Mononuclear cell (primary cell): ENCODE data around the gene KCNMB1. TPM values are rescaled to one million over a fixed set of nuclear protein-coding genes. Genes with fewer than 3 reads are reported as not detected.
"Not testable (repeated sequence)": the region's sequence is repeated elsewhere in the genome, so short reads cannot be mapped to it uniquely, and the experiment has no call there.

ENCODE experiments used
- H3K27me3 ChIP-seq: 2 replicates; pipeline ENCODE4 v1.6.0; 2011; ENCODE audit warnings: low read length, control low read depth; ENCODE audit not compliant: insufficient read depth
- H3K4me1 ChIP-seq: 2 replicates; pipeline ENCODE4 v1.5.1; 2011; ENCODE audit warnings: mild to moderate bottlenecking, low read length, control low read depth; ENCODE audit not compliant: insufficient read depth
- H3K4me3 ChIP-seq: 2 replicates; pipeline ENCODE4 v1.5.1; 2011; ENCODE audit warnings: mild to moderate bottlenecking, low read length, moderate library complexity
- H3K9me3 ChIP-seq: 2 replicates; pipeline ENCODE4 v1.5.1; 2011; ENCODE audit warnings: low read depth, mild to moderate bottlenecking, control low read depth, low read length
- total RNA-seq: library from RNA; depleted of rRNA; stranded (reverse); fragments of >200 nt; gene quantifications from one replicate; pipeline ENCODE4 v1.2.3, GENCODE V29; 2012

The KCNMB1 gene
- total RNA-seq, 1 donor = 1.8 TPM

GRCh38 chr5:170403675-170404074 is 14.5 kb upstream of the KCNMB1 start:
- Histone ChIP-seq H3K9me3 (no peaks in the 10 kb centered on the region), H3K27me3 (no peaks in the 10 kb centered on the region), H3K4me1 (peaks cover 20% of the 10 kb centered on the region), H3K4me3 (no peak overlapping the region)

DNA sequence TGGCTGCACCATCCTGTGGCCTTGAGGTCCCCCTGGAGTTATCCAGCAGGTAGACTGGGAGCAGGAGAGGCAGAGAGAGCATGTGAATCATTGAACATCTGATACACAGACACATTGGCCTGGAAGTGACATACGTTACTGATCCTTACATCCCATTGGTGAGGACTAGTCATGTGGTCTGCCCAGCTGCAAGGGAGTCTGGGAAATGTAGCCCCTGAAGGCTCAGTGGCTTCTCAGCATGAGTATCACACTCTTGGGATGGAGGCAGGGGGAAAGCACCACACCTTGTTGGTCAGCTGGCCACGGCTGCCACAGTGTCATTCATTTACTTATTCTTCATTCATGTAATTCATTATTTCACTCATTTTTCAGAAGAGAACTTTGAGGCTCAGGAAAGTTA is 13.3 kb upstream of the KCNMB1 start:
- Histone ChIP-seq H3K9me3 (no peaks in the 10 kb centered on the region), H3K4me1 (peaks cover 20% of the 10 kb centered on the region), H3K27me3 (no peaks in the 10 kb centered on the region), H3K4me3 (no peak overlapping the region)

DNA sequence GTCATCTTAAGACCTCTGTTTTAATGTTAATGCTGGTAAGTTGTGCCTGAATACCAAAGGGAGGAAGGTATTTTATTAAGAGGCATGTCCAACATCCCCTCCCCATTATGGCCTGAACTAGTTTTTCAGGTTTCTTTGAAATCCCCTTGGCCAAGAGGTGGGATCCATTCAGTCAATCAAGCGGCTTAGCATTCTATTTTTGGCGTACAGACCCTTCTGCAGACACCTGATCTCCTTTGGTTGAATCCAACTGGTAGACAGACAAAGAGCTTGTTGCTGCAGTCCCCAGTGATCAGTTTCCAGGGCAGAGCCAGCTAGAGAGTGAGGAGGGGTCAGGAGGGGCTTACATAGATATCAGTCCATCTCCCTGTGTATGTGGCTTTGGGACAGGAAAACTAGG is 7.9 kb upstream of the KCNMB1 start:
- H3K27me3 ChIP-seq = no peaks in the 10 kb centered on the region
- no peaks in the 10 kb centered on the region for H3K9me3 ChIP-seq
- peaks cover 15% of the 10 kb centered on the region for H3K4me1 ChIP-seq
- H3K4me3 ChIP-seq = no peak overlapping the region

GRCh38 chr5:170393958-170394357 is 4.8 kb upstream of the KCNMB1 start:
- no peaks in the 10 kb centered on the region for H3K27me3 ChIP-seq
- H3K9me3 ChIP-seq = no peaks in the 10 kb centered on the region
- H3K4me1 ChIP-seq = peaks cover 27% of the 10 kb centered on the region
- H3K4me3 ChIP-seq = no peak overlapping the region

- Histone ChIP-seq H3K9me3 (no peaks in the 10 kb centered on the region), H3K4me3 (no peak overlapping the region), H3K27me3 (no peaks in the 10 kb centered on the region)
Measured at GRCh38 chr5:170393235-170393634, 4.1 kb upstream of the KCNMB1 start.

GRCh38 chr5:170390472-170390871 is 1.3 kb upstream of the KCNMB1 start:
- Histone ChIP-seq H3K4me1 (peaks cover 43% of the 10 kb centered on the region), H3K27me3 (no peaks in the 10 kb centered on the region), H3K9me3 (no peaks in the 10 kb centered on the region), H3K4me3 (no peak overlapping the region)

More at GRCh38 chr5:170393235-170393634, 4.1 kb upstream of the KCNMB1 start:
- peaks cover 33% of the 10 kb centered on the region for H3K4me1 ChIP-seq

DNA sequence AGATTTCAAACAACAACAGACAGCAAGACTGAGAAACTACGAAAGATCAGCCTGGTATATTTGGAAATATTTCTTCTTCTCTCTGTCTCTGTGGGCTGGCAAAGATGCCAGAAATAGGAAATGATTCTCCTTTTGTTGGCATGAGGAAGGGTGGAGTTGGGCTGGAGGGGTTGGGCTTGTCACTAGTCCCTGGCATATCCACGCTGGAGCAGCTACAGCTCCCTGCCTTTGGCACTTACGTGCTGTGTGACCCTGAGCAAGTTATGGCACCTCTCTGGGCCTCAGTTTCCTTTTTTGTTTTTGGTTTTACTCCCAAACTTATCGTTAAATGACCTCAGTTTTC is 354 bp upstream of the KCNMB1 start:
- peak overlapping the region; percentile 40 for H3K4me3 ChIP-seq
- no peaks in the 10 kb centered on the region for H3K9me3 ChIP-seq
- H3K27me3 ChIP-seq = no peaks in the 10 kb centered on the region
- H3K4me1 ChIP-seq = peaks cover 43% of the 10 kb centered on the region

DNA sequence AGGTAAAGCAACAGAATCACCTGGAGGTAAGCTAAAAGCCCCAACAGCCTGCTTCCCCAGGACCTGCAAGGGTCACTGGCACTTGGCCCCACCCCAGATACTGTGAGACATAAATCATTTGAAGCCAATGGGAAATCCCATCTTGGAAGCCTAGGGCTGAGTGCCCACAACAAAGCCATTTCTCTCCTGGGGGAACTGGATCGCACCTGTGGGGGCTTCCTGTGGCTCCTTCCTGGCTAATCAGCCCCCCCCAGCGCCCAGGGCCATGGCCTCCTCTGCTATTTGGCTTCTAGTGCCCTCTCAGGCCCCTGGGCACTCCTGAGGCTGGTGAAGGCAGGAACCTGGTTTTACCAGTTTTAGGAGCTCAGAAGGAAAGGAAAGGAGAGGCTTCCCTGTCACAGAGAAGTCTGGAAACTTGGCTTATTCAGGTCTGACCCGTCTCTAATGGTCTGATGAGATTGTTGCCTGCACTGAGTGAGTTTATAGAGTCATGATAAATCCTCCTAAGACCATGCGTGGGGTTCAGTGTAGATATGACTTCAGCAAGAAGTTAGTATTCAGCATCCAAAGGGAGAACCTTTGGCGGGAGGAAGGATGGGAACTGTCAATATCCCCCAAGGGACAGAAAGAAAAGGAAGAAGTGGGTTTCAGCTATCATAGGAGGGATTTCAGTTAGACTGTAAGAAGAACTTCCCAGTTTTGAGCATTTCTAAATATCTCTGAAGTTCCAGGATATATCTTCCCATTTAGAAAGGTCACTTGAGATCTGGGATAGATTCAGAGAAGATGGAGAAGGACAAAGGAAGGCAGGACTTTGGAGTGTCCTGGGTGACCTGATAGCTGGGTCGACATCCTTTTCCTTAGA is 1.2 kb downstream of the KCNMB1 start:
- Histone ChIP-seq H3K4me1 (peaks cover 30% of the 10 kb centered on the region), H3K9me3 (no peaks in the 10 kb centered on the region), H3K4me3 (peak overlapping the region; percentile 40), H3K27me3 (no peaks in the 10 kb centered on the region)

DNA sequence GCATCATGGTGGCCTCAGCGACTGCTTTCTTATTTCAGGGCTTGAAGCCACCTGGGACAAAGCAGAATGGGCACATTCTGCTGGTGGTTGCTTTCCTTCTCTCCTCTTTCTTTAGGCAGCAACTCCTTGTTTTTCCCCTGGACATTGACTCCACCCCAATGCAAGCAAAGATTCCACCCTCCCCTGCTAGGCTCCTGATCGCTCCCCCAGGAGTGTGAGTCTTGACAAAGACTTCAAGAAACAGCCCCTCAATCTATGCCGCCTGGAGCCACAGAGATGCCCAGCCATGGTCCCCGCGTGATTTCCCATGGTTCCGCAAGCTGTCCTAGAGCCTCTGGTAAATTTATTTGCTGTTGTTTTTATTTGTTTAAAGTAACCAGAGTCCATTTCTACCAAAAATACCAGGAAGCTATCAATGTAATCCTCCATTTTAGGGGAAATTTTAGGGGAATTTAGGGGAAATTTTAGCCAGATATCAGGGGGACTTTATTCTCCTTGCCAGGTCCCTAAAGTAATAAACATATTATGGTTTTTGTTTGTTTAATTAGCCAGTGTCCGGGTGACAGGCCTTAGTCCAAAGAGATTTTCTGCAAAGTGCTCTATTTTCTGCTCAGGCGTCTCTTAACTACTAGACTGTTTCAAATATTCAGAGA is 2.3 kb downstream of the KCNMB1 start:
- Histone ChIP-seq H3K9me3 (no peaks in the 10 kb centered on the region), H3K4me3 (no peak overlapping the region), H3K4me1 (peaks cover 28% of the 10 kb centered on the region), H3K27me3 (no peaks in the 10 kb centered on the region)

GRCh38 chr5:170383227-170383626 is 5.9 kb downstream of the KCNMB1 start:
- Histone ChIP-seq H3K27me3 (no peaks in the 10 kb centered on the region), H3K4me3 (no peak overlapping the region), H3K4me1 (peaks cover 10% of the 10 kb centered on the region), H3K9me3 (no peaks in the 10 kb centered on the region)

DNA sequence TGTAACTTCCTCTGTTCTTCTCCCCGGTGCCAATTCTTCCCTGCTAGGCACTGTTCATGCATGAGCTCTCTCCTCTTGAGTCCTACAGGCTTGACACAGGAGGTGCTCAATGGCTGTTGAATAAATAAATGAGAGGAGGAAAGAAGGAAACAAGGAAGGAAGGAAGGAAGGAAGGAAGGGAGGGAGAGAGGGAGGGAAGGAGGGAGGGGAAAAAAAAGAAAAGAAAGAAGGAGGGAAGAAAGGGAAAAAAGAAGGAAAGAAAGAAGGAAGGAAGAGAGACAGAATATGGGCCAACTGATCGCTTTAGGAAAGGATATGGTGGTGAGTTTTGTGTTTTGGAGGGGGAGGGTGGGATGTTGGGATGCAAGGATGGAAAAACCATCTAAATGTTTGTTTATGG is 6.4 kb downstream of the KCNMB1 start:
- H3K4me1 ChIP-seq = peaks cover 6% of the 10 kb centered on the region
- no peak overlapping the region for H3K4me3 ChIP-seq
- H3K27me3 ChIP-seq = no peaks in the 10 kb centered on the region
- no peaks in the 10 kb centered on the region for H3K9me3 ChIP-seq

DNA sequence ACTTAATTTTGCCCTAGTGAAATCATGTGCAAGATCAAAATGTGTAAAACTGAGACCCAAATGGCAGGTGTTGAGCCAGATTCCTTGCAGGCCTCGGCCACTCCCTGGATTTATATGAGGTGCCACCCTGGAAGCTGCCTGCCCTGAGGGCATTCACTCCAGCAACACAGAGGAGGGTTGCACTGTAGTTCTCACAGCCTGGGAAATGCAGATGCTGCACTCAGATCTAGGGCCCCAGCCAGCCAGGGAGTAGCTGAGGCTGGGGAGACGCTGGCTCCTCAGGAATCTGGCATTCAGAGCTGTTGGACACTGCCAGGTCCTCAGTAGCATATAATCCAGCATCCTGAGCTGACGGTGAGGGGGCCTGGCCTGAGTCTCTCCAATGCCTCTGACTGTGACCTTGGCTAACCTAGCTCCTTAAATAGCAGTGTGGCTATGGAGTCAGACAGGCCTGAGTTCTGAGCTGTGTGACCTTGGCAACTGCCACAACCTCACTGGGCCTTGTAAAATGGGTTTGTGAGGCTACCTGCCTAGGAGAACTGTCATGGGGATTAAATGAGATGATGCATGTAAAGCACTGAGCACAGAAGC is 8.7 kb downstream of the KCNMB1 start:
- Histone ChIP-seq H3K4me1 (no peaks in the 10 kb centered on the region), H3K27me3 (no peaks in the 10 kb centered on the region), H3K9me3 (no peaks in the 10 kb centered on the region), H3K4me3 (no peak overlapping the region)

- no peak overlapping the region for H3K4me3 ChIP-seq
- no peaks in the 10 kb centered on the region for H3K27me3 ChIP-seq
- no peaks in the 10 kb centered on the region for H3K9me3 ChIP-seq
- H3K4me1 ChIP-seq = no peaks in the 10 kb centered on the region
Measured at GRCh38 chr5:170378740-170379139, 10.4 kb downstream of the KCNMB1 start.

GRCh38 chr5:170377027-170377426 is 12.1 kb downstream of the KCNMB1 start:
- Histone ChIP-seq H3K4me1 (no peaks in the 10 kb centered on the region), H3K4me3 (no peak overlapping the region), H3K9me3 (no peaks in the 10 kb centered on the region), H3K27me3 (no peaks in the 10 kb centered on the region)

DNA sequence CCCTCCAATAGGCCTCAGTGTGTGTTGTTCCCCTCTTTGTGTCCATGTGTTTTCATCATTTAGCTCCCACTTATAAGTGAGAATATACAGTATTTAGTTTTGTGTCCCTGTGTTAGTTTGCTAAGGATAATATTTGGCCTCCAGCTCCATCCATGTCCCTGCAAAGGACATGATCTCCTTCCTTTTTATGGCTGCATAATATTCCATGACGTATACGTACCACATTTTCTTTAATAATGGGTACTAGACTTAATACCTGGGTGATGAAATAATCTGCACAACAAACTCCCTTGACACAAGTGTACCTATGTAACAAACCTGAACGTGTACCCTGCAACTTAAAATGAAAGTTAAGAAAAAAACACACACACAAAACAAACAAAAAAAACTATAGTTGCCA is 12.6 kb downstream of the KCNMB1 start:
- H3K4me1 ChIP-seq, H3K27me3 ChIP-seq, H3K9me3 ChIP-seq, H3K4me3 ChIP-seq: not testable (repeated sequence)
